Loucy (cell line): ENCODE measurements around the gene CETN1.

ENCODE experiments used
- CTCF ChIP-seq: fragments of 200-600 bp; sonication (generic); conservative IDR thresholded peaks from 2 replicates; pipeline ENCODE4 v1.5.1; 2014; ENCODE audit warnings: mild to moderate bottlenecking, antibody characterized with exemption, low read length
- EZH2phosphoT487 ChIP-seq: fragments of 200-600 bp; IDR thresholded peaks from 2 replicates; pipeline ENCODE4 v1.6.1; 2018; ENCODE audit warnings: antibody characterized with exemption, mild to moderate bottlenecking, moderate library complexity, borderline replicate concordance

DNA sequence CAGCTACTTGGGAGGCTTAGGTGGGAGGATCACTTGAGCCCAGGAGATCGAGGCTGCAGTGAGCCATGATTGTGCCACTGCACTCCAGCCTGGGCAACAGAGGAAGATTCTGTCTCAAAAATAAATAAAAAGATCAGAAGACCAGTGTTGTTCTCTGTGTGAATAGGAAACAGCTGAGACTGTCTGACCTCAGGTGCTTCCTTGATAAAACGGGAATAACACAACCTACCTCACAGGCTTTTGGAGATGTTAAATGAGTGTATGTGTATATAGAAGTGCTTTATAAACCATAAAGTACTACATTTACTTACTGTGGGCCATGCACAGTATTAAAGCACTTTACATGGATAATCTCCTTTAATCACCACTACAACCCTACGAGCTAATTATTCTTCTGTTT, 9.9 kb upstream of the CETN1 start:
- TF ChIP-seq CTCF, result no peak
- TF ChIP-seq EZH2phosphoT487, result no peak
